DND-41 (cell line): Measurements from ENCODE around the gene SRRM3.
"Not testable (repeated sequence)": the region's sequence is repeated elsewhere in the genome, so short reads cannot be mapped to it uniquely, and the experiment has no call there.

Source experiments
- ATAC-seq: fragments of 200-7000 bp; cut with Tn5 transposase; 3 replicates; pipeline ENCODE4 v1.9.1; 2021; ENCODE audit warnings: low read depth; ENCODE audit not compliant: insufficient read depth
- DNase-seq: peaks from one replicate; pipeline ENCODE4 v3.0.0-alpha.2; 2020
- H2AFZ ChIP-seq: 2 replicates; pipeline ENCODE4 v1.6.0; 2012; ENCODE audit warnings: low read depth, low read length
- H3K27ac ChIP-seq: 2 replicates; pipeline ENCODE4 v1.5.1; 2012; ENCODE audit warnings: low read length, inconsistent platforms
- H3K27me3 ChIP-seq: fragments of 200-600 bp; sonication (generic); 2 replicates; pipeline ENCODE4 v1.6.0; 2012; ENCODE audit warnings: low read length, mild to moderate bottlenecking, inconsistent platforms; ENCODE audit not compliant: insufficient read depth, poor library complexity
- H3K36me3 ChIP-seq: 2 replicates; pipeline ENCODE4 v1.5.1; 2012; ENCODE audit warnings: low read length, inconsistent platforms; ENCODE audit not compliant: insufficient read depth
- H3K4me1 ChIP-seq: 2 replicates; pipeline ENCODE4 v1.5.1; 2012; ENCODE audit warnings: mild to moderate bottlenecking, low read length; ENCODE audit not compliant: insufficient read depth
- H3K4me2 ChIP-seq: 2 replicates; pipeline ENCODE4 v1.6.0; 2012; ENCODE audit warnings: mild to moderate bottlenecking, moderate library complexity, low read length, inconsistent platforms; ENCODE audit not compliant: insufficient read depth
- H3K4me3 ChIP-seq, 2 experiments: fragments of 200-600 bp in 1 of 2; shearing (Covaris generic) in 1 of 2; 2 replicates each; pipeline ENCODE4 v1.5.1; 2012 to 2016; ENCODE audit warnings: inconsistent platforms in 2 of 2, low read length in 2 of 2, mild to moderate bottlenecking in 2 of 2, low read depth in 1 of 2, moderate library complexity in 1 of 2
- H3K79me2 ChIP-seq: 2 replicates; pipeline ENCODE4 v1.6.0; 2012; ENCODE audit warnings: low read length, inconsistent platforms; ENCODE audit not compliant: insufficient read depth
- H3K9ac ChIP-seq: 2 replicates; pipeline ENCODE4 v1.6.0; 2012; ENCODE audit warnings: low read depth, mild to moderate bottlenecking, inconsistent platforms, low read length, moderate library complexity
- H3K9me3 ChIP-seq: 2 replicates; pipeline ENCODE4 v1.5.1; 2012; ENCODE audit warnings: low read length, moderate library complexity, mild to moderate bottlenecking, inconsistent platforms; ENCODE audit not compliant: insufficient read depth, severe bottlenecking
- H4K20me1 ChIP-seq: 2 replicates; pipeline ENCODE4 v1.6.0; 2012; ENCODE audit warnings: low read length; ENCODE audit not compliant: insufficient read depth
- EZH2 ChIP-seq: IDR thresholded peaks from 3 replicates; pipeline ENCODE4 v1.6.1; 2012; ENCODE audit warnings: borderline replicate concordance, low read depth, mild to moderate bottlenecking, moderate library complexity, low read length, inconsistent platforms; ENCODE audit not compliant: severe bottlenecking
- TF ChIP-seq, protein P1 (sequence below): IDR thresholded peaks from 2 replicates; pipeline ENCODE4 v1.5.1; 2012; ENCODE audit warnings: borderline replicate concordance, low read length, moderate library complexity, mild to moderate bottlenecking; ENCODE audit not compliant: poor library complexity, severe bottlenecking; ENCODE audit errors: extremely low read depth

SRRM3 gene

DNA sequence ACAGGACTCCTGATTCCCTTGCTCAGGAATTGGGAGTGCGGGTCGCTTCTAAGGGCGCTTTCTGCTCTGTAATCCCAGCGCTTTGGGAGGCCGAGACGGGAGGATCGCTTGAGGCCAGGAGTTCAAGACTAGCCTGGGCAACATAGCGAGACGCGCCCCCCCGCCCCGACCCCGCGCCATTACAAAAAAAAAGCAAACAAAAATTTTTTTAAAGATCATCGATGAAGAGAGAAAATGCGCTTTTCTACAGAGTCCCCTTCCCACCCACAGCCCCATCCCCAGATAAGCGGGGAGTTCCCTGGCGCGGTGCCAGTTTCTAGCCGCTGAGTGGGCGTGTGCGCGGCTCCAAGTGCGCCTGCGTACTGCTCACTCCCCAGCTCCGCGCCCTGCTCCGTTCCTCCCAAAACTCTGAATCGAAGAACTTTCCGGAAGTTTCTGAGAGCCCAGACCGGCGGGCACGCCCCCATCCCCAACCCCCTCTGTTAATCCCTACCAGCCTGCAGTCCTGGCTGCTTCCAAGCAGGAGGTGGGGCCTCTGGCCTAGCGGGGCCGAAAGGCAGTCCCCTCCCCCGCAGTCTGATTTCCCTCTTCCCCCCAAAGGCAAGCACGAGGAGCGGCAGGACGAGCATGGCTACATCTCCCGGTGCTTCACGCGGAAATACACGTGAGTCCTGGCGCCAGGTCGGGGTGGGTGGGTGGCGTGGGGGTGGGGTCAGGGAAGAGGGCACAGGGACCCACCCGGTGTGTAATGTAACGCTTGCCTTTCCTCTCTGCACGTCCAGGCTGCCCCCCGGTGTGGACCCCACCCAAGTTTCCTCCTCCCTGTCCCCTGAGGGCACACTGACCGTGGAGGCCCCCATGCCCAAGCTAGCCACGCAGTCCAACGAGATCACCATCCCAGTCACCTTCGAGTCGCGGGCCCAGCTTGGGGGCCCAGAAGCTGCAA, 101.8 kb downstream of the SRRM3 start:
- peak; percentile 85 for ATAC-seq
- peak overlapping the region; percentile 67 for H3K9ac ChIP-seq
- H3K4me1 ChIP-seq: peaks cover 29% of the 10 kb centered on the region
- peaks cover 17% of the 10 kb centered on the region for H3K27me3 ChIP-seq
- H3K4me3 ChIP-seq: peak overlapping the region; percentile 20 to 64; a peak in 3 of 4 replicates
- H3K9me3 ChIP-seq: no peaks in the 10 kb centered on the region
- no peaks in the 10 kb centered on the region for H3K36me3 ChIP-seq
- peak overlapping the region; percentile 87 for H2AFZ ChIP-seq
- H3K4me2 ChIP-seq: peak overlapping the region; percentile 83
- DNase-seq: peak; percentile 87
- no peaks in the 10 kb centered on the region for H4K20me1 ChIP-seq
- H3K79me2 ChIP-seq: no peaks in the 10 kb centered on the region
- TF ChIP-seq EZH2: no peak
- TF ChIP-seq, protein P1, sequence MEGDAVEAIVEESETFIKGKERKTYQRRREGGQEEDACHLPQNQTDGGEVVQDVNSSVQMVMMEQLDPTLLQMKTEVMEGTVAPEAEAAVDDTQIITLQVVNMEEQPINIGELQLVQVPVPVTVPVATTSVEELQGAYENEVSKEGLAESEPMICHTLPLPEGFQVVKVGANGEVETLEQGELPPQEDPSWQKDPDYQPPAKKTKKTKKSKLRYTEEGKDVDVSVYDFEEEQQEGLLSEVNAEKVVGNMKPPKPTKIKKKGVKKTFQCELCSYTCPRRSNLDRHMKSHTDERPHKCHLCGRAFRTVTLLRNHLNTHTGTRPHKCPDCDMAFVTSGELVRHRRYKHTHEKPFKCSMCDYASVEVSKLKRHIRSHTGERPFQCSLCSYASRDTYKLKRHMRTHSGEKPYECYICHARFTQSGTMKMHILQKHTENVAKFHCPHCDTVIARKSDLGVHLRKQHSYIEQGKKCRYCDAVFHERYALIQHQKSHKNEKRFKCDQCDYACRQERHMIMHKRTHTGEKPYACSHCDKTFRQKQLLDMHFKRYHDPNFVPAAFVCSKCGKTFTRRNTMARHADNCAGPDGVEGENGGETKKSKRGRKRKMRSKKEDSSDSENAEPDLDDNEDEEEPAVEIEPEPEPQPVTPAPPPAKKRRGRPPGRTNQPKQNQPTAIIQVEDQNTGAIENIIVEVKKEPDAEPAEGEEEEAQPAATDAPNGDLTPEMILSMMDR: no peak
- peak overlapping the region; percentile 77 for H3K27ac ChIP-seq

DNA sequence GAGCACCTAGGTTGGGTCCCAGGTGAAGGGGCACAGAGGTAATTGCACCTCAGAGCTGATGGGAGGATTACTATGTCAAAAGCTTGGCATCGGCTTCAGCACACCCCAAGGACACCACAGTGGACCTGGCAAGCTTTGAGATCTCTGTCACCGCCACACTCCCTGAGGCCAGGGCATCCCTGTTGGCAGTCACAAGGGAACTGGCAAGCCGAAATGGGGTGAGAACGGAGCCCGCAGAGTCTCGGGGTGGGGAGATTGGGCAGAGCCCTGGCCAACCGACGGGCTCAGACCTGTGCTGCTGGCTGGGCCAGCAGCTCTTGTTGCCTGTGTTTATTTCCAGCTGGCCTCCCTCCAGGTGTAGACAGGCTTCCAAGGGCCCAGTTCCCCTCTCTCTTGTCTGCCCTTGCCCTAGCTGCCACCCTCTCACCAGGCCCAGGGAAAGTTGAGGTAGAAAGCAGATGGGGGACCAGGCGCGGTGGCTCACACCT, 103.2 kb downstream of the SRRM3 start:
- H3K9me3 ChIP-seq: no peaks in the 10 kb centered on the region
- peaks cover 29% of the 10 kb centered on the region for H3K4me1 ChIP-seq
- H2AFZ ChIP-seq: no peak overlapping the region
- TF ChIP-seq, protein P1: no peak
- no peak for TF ChIP-seq EZH2
- no peaks in the 10 kb centered on the region for H3K36me3 ChIP-seq
- peaks cover 17% of the 10 kb centered on the region for H3K27me3 ChIP-seq
- H3K9ac ChIP-seq: peak overlapping the region; percentile 67; the same call in 1 of the 2 replicates
- H3K4me3 ChIP-seq: no peak overlapping the region
- no peaks in the 10 kb centered on the region for H4K20me1 ChIP-seq
- no peaks in the 10 kb centered on the region for H3K79me2 ChIP-seq
- no peak overlapping the region for H3K27ac ChIP-seq
- ATAC-seq (no peak), DNase-seq (no peak)
- peak overlapping the region; percentile 83 for H3K4me2 ChIP-seq

DNA sequence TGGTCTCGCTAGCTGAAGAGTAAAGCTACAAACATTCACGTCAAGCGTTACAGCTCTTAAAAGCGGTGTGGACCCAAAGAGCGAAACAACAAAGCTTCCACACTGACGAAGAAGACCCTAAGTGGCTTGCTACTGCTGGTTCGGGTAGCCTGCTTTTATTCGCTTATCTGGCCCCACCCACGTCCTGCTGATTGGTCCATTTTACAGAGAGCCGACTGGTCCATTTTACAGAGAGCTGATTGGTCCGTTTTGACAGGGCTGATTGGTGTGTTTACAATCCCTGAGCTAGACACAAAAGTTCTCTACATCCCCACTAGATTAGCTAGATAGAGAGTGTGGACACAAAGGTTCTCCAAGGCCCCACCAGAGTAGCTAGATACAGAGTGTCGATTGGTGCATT, 107.2 kb downstream of the SRRM3 start:
- H3K27me3 ChIP-seq, H3K9me3 ChIP-seq, H3K79me2 ChIP-seq, H3K27ac ChIP-seq, H3K4me2 ChIP-seq, H3K36me3 ChIP-seq, H3K9ac ChIP-seq, ATAC-seq, H2AFZ ChIP-seq, DNase-seq, H4K20me1 ChIP-seq, H3K4me3 ChIP-seq: not testable (repeated sequence)
- peaks cover 11% of the 10 kb centered on the region for H3K4me1 ChIP-seq

DNA sequence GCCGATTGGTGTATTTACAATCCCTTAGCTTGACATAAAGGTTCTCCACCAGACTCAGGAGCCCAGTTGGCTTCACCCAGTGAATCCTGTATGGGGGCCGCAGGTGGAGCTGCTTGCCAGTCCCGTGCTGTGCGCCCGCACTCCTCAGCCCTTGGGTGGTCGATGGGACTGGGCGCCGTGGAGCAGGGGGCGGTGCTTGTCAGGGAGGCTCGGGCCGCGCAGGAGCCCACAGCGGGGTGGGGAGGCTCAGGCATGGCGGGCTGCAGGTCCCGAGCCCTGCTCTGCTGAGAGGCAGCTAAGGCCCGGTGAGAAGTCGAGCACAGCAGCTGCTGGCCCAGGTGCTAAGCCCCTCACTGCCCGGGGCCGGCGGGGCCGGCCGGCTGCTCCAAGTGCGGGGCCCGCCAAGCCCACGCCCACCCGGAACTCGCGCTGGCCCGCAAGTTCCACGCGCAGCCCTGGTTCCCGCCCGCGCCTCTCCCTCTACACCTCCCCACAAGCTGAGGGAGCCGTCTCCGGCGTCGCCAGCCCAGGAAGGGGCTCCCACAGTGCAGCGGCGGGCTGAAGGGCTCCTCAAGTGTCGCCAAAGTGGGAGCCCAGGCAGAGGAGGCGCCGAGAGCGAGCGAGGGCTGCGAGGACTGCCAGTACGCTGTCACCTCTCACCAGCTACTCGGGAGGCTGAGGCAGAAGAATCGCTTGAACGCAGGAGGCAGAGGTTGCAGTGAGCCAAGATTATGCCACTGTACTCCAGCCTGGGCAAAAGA, 107.8 kb downstream of the SRRM3 start:
- H3K4me1 ChIP-seq, H3K9ac ChIP-seq, H2AFZ ChIP-seq, H3K9me3 ChIP-seq, H4K20me1 ChIP-seq, H3K36me3 ChIP-seq, H3K27ac ChIP-seq, H3K27me3 ChIP-seq, H3K4me3 ChIP-seq, H3K4me2 ChIP-seq, DNase-seq, H3K79me2 ChIP-seq, ATAC-seq: not testable (repeated sequence)
